Measurements from ENCODE around the gene IFIT2. TPM values are rescaled to one million over a fixed set of nuclear protein-coding genes. Genes with fewer than 3 reads are reported as not detected.

IFIT2 gene
- polyA plus RNA-seq, 3 donors: 9.7 to 25.2 (median 15.5) TPM

GRCh38 chr10:89308266-89308665, 6.4 kb downstream of the IFIT2 start:
- Histone ChIP-seq H4K20me1 (ENCODE audit: insufficient read depth, low read length) (peaks cover 37% of the 10 kb centered on the region), H3K79me2 (ENCODE audit: insufficient read depth, low read length) (peaks cover 10% of the 10 kb centered on the region), H3K27me3 (ENCODE audit: control insufficient read depth in 2 of 2, insufficient read depth in 2 of 2, low read length in 2 of 2) (no peaks in the 10 kb centered on the region), H3K4me3 (replicated peaks in 1 of 3; ENCODE audit: low read depth in 2 of 3, low read length in 3 of 3) (no peak overlapping the region), H3K36me3 (replicated peaks in 1 of 2; ENCODE audit: control insufficient read depth in 1 of 2, insufficient read depth in 2 of 2, low read length in 2 of 2) (peaks cover 17 to 32% of the 10 kb centered on the region in 2 donors), H3K9me3 (replicated peaks in 1 of 2; ENCODE audit: control insufficient read depth in 1 of 2, insufficient read depth in 1 of 2, low read length in 2 of 2) (no peaks in the 10 kb centered on the region), H3K9ac (ENCODE audit: insufficient read depth, low read length, poor library complexity, severe bottlenecking) (no peak overlapping the region), H3K4me1 (ENCODE audit: control insufficient read depth in 1 of 2, insufficient read depth in 2 of 2, low read length in 2 of 2) (peaks cover 11 to 12% of the 10 kb centered on the region in 2 donors), H3K27ac (ENCODE audit: low read depth in 1 of 2, low read length in 2 of 2) (no peak overlapping the region), H3K4me2 (replicated peaks; ENCODE audit: extremely low read depth, low read length, poor library complexity, severe bottlenecking) (no peak overlapping the region), H2AFZ (ENCODE audit: insufficient read depth, low read depth, low read length, poor library complexity, severe bottlenecking) (no peak overlapping the region)
- intact Hi-C loops (cut with micrococcal nuclease): loop anchor here in 1 of 2 donors (10.0 kb wide), 1 partner anchor 107 kb away; the partner anchor contains the start of gene IFIT5
- Mint-ChIP-seq H3K9me3 (peaks cover 0 to 2% (median 0%) of the 10 kb centered on the region in 7 donors), H3K4me1 (peaks cover 17% of the 10 kb centered on the region), H3K27ac (no peak overlapping the region), H3K4me3 (no peak overlapping the region), H3K27me3 (ENCODE audit: low read depth in 3 of 3) (peaks cover 0 to 5% (median 1%) of the 10 kb centered on the region in 3 donors), H3K36me3 (peaks cover 30 to 38% of the 10 kb centered on the region in 2 donors)
- no peak for DNase-seq
- WGBS (ENCODE audit: insufficient coverage): 100% methylated on average over 1 of the region's 6 CpGs
- TF ChIP-seq CTCF (IDR thresholded peaks at IDR 0.05): no peak

- Mint-ChIP-seq H3K36me3 (peaks cover 30 to 38% of the 10 kb centered on the region in 2 donors), H3K4me1 (peaks cover 12% of the 10 kb centered on the region), H3K4me3 (no peak overlapping the region), H3K27ac (no peak overlapping the region), H3K27me3 (ENCODE audit: low read depth in 3 of 3) (peaks cover 0 to 5% (median 1%) of the 10 kb centered on the region in 3 donors), H3K9me3 (peaks cover 0 to 2% (median 0%) of the 10 kb centered on the region in 7 donors)
- no peak overlapping the region for H3K9ac ChIP-seq (ENCODE audit: insufficient read depth, low read length, poor library complexity, severe bottlenecking)
- H3K79me2 ChIP-seq (ENCODE audit: insufficient read depth, low read length): peaks cover 5% of the 10 kb centered on the region
- H2AFZ ChIP-seq (ENCODE audit: insufficient read depth, low read depth, low read length, poor library complexity, severe bottlenecking): no peak overlapping the region
- no peaks in the 10 kb centered on the region for H3K27me3 ChIP-seq (ENCODE audit: control insufficient read depth in 2 of 2, insufficient read depth in 2 of 2, low read length in 2 of 2)
- 100% methylated on average over 2 of the region's 4 CpGs for WGBS (ENCODE audit: insufficient coverage)
- TF ChIP-seq CTCF (IDR thresholded peaks at IDR 0.05): no peak
- no peak overlapping the region for H3K4me2 ChIP-seq (replicated peaks; ENCODE audit: extremely low read depth, low read length, poor library complexity, severe bottlenecking)
- H3K4me1 ChIP-seq (ENCODE audit: control insufficient read depth in 1 of 2, insufficient read depth in 2 of 2, low read length in 2 of 2): peaks cover 6 to 7% of the 10 kb centered on the region in 2 donors
- DNase-seq: no peak
- H3K9me3 ChIP-seq (replicated peaks in 1 of 2; ENCODE audit: control insufficient read depth in 1 of 2, insufficient read depth in 1 of 2, low read length in 2 of 2): no peaks in the 10 kb centered on the region
- peaks cover 17 to 32% of the 10 kb centered on the region in 2 donors for H3K36me3 ChIP-seq (replicated peaks in 1 of 2; ENCODE audit: control insufficient read depth in 1 of 2, insufficient read depth in 2 of 2, low read length in 2 of 2)
- no peak overlapping the region for H3K4me3 ChIP-seq (replicated peaks in 1 of 3; ENCODE audit: low read depth in 2 of 3, low read length in 3 of 3)
- intact Hi-C loops (cut with micrococcal nuclease): loop anchor here in 1 of 2 donors (10.0 kb wide), 1 partner anchor 106 kb away; the partner anchor contains the start of gene IFIT5
- H4K20me1 ChIP-seq (ENCODE audit: insufficient read depth, low read length): peaks cover 34% of the 10 kb centered on the region
- no peak overlapping the region for H3K27ac ChIP-seq (ENCODE audit: low read depth in 1 of 2, low read length in 2 of 2)
Measured at GRCh38 chr10:89308736-89309135, 6.9 kb downstream of the IFIT2 start.

Measured in CD14-positive monocyte (primary cell).